Pancreas (tissue), 10 donors: Measurements from ENCODE around the gene TMEM63C. TPM values are rescaled to one million over a fixed set of nuclear protein-coding genes. Genes with fewer than 3 reads are reported as not detected.

Source experiments
- ATAC-seq, 4 donors: fragments of 200-7000 bp; cut with Tn5 transposase; one replicate each; pipeline versions ENCODE4 v1.8.0 to v1.9.1; 2020; ENCODE audit warnings: mild to moderate bottlenecking in 4 of 4, moderate library complexity in 4 of 4
- DNase-seq, 6 donors: peaks; one replicate each; pipeline ENCODE4 v3.0.0-alpha.2; 2020
- FAIRE-seq: peaks from 2 replicates; lab custom pipeline; 2012; peaks lifted over from hg19 to GRCh38; lab: Jason Lieb, UNC
- H3K27ac ChIP-seq, 4 donors: fragments of 200-600 bp; sonication (generic); 1 replicate in 3 of 4; 2 replicates in 1 of 4; pipeline versions ENCODE4 v1.5.0 to v1.8.0; 2020
- H3K27me3 ChIP-seq, 4 donors: fragments of 200-600 bp; one replicate each; pipeline ENCODE4 v1.8.0; 2021
- H3K36me3 ChIP-seq, 3 donors: fragments of 200-600 bp; sonication (generic) in 1 of 3; one replicate each; pipeline versions ENCODE4 v1.5.0 to v1.8.0; 2020 to 2021
- H3K4me1 ChIP-seq, 3 donors: fragments of 200-600 bp; one replicate each; pipeline ENCODE4 v1.8.0; 2021
- H3K4me3 ChIP-seq, 4 donors: fragments of 200-600 bp; sonication (generic) in 2 of 4; one replicate each; pipeline versions ENCODE4 v1.5.0 to v1.8.0; 2020 to 2021
- H3K9me3 ChIP-seq, 4 donors: fragments of 200-600 bp; one replicate each; pipeline ENCODE4 v1.8.0; 2021
- CTCF ChIP-seq, 4 donors: fragments of 200-600 bp; sonication (generic) in 3 of 4; IDR thresholded peaks; one replicate each; pipeline versions ENCODE4 v1.5.0 to v1.8.0; 2021; ENCODE audit warnings: antibody characterized with exemption in 4 of 4
- WGBS, 2 donors: extraction: QIAGEN DNeasy Blood & Tissue Kit; methylation state at CpG; one replicate each; pipeline ENCODE4 v1.1.7; 2013; 5-methylcytosine and 5-hydroxymethylcytosine counted together
- intact Hi-C, 3 donors: fragments of 100-400 bp; cut with DNase I; formaldehyde crosslinking; loops; one replicate each; pipeline versions ENCODE4 v1.11.1 to v1.14.2; 2022
- polyA plus RNA-seq, 2 donors: library from polyadenylated mRNA; stranded (reverse); fragments of 200-250 nt; gene quantifications; one replicate each; pipeline ENCODE4 v1.2.3, GENCODE V29; 2013
- total RNA-seq, 6 donors: library from RNA; stranded (reverse); fragmentation: NEBNext Ultra II Directional in 4 of 6; extraction: Animal tissue kit (Norgen Biotek cat#: 25700) in 4 of 6; gene quantifications; one replicate each; pipeline versions ENCODE4 v1.2.1 to v1.2.4, GENCODE V29; 2021 to 2023
- donor health status: healthy with polysubstance abuse.
- donor health status: DM: no; HTN: no; CAD: no; lungs with moderate emphysema.
- donor health status: DM: no; HTN: no; CAD: no.
- donor health status: control.
- donor health status: control.
- donor health status: Bipolar disorder and iron deficiency.
- donor health status: DM: yes; HTN: yes; CAD: no.
- donor health status: DM: no; HTN: no; CAD: no.
- donor health status: DM: no; HTN: no; CAD: no.
- donor health status: DM: yes; HTN: yes; CAD: no.

The TMEM63C gene
- total and polyA plus RNA-seq, 8 donors: 2.8 to 10.6 (median 4.2) TPM

GRCh38 chr14:77284466-77284865 is 102.9 kb downstream of the TMEM63C start:
- DNase-seq: no peak
- Histone ChIP-seq H3K36me3 (peaks cover 0 to 34% (median 3%) of the 10 kb centered on the region in 3 donors), H3K4me1 (no peaks in the 10 kb centered on the region), H3K9me3 (no peaks in the 10 kb centered on the region), H3K4me3 (no peak overlapping the region), H3K27ac (no peak overlapping the region), H3K27me3 (no peaks in the 10 kb centered on the region)
- no peak for ATAC-seq
- TF ChIP-seq CTCF (IDR thresholded peaks at IDR 0.05): no peak
- intact Hi-C loops: no loop called here
- FAIRE-seq: no peak
- 80 to 89% methylated on average over 5 of the region's 5 CpGs for WGBS, 2 donors

- FAIRE-seq (no peak), ATAC-seq (no peak), DNase-seq (no peak)
- Histone ChIP-seq H3K27ac (no peak overlapping the region), H3K9me3 (no peaks in the 10 kb centered on the region), H3K4me3 (no peak overlapping the region), H3K36me3 (peaks cover 0 to 32% (median 3%) of the 10 kb centered on the region in 3 donors), H3K27me3 (no peaks in the 10 kb centered on the region), H3K4me1 (no peaks in the 10 kb centered on the region)
- intact Hi-C loops: no loop called here
- TF ChIP-seq CTCF (IDR thresholded peaks at IDR 0.05): no peak
- WGBS, 2 donors: 94 to 95% methylated on average over 5 of the region's 5 CpGs
Measured at GRCh38 chr14:77286576-77286975, 105.0 kb downstream of the TMEM63C start.

- FAIRE-seq (no peak), ATAC-seq (no peak), DNase-seq (no peak)
- Histone ChIP-seq H3K36me3 (peaks cover 0 to 14% (median 3%) of the 10 kb centered on the region in 3 donors), H3K27me3 (no peaks in the 10 kb centered on the region), H3K4me3 (no peak overlapping the region), H3K9me3 (no peaks in the 10 kb centered on the region), H3K27ac (no peak overlapping the region), H3K4me1 (no peaks in the 10 kb centered on the region)
- 89% methylated on average over 4 of the region's 4 CpGs for WGBS, 2 donors
- no peak for TF ChIP-seq CTCF (IDR thresholded peaks at IDR 0.05)
- intact Hi-C loops: no loop called here
Measured at GRCh38 chr14:77290705-77291104, 109.1 kb downstream of the TMEM63C start.

GRCh38 chr14:77296155-77296554 is 114.6 kb downstream of the TMEM63C start:
- peaks cover 0 to 8% (median 0%) of the 10 kb centered on the region in 3 donors for H3K36me3 ChIP-seq
- intact Hi-C loops: no loop called here
- H3K27me3 ChIP-seq: no peaks in the 10 kb centered on the region
- H3K27ac ChIP-seq: no peak overlapping the region
- ATAC-seq (no peak), DNase-seq (no peak), FAIRE-seq (no peak)
- H3K4me3 ChIP-seq: no peak overlapping the region
- H3K9me3 ChIP-seq: no peaks in the 10 kb centered on the region
- TF ChIP-seq CTCF (IDR thresholded peaks at IDR 0.05): no peak
- H3K4me1 ChIP-seq: no peaks in the 10 kb centered on the region
- 79 to 87% methylated on average over 13 of the region's 13 CpGs for WGBS, 2 donors

GRCh38 chr14:77296906-77297305 is 115.3 kb downstream of the TMEM63C start:
- no peak for DNase-seq
- H3K27ac ChIP-seq: no peak overlapping the region
- H3K27me3 ChIP-seq: no peaks in the 10 kb centered on the region
- H3K4me3 ChIP-seq: no peak overlapping the region
- H3K9me3 ChIP-seq: no peaks in the 10 kb centered on the region
- WGBS, 2 donors: 89 to 94% methylated on average over 8 of the region's 8 CpGs
- no peaks in the 10 kb centered on the region for H3K4me1 ChIP-seq
- no peak for FAIRE-seq
- ATAC-seq: no peak
- H3K36me3 ChIP-seq: peaks cover 0 to 8% (median 0%) of the 10 kb centered on the region in 3 donors
- no peak for TF ChIP-seq CTCF (IDR thresholded peaks at IDR 0.05)
- intact Hi-C loops: no loop called here
